ENCODE measurements around the gene DHRS11.

DNA sequence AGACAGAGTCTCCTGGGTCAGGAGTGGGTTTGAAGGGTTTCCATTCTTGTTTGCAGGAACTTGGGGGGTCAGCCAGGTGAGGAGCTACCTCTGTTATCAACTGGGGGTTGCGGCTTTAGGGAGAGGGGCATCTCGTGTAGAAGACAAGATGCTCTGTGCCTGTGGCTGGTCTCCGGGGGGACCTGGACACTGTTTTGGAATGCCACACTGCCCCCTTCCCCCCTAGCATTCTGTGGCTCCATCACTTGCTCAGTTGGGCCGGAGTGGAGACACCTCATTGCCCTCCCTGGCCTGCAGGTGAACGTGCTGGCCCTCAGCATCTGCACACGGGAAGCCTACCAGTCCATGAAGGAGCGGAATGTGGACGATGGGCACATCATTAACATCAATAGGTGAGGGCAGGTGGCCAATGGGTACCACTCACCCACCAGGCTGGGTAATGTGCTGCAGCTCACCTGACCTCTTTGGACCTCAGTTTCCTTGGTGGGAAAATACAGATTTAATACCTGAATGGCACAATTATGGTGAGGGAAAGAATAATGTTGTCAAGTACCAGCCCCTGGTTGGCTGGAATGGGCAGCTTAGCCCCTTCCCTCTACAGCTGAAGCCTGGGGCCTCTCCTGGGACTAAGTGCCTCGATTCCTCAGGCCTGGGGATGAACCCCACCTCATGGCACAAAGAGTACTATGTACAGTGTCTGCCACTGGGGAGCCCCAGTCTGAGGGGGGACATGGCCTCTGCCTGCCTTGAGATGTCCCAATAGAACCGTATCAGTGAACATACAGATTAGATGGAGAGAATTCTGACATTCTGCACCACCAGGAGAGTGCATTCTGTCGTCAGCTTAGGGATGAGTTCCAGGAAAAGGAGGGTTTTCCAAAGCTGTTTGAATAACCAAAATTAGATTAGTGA, 6.4 kb downstream of the DHRS11 start:
- TF ChIP-seq, protein P1, sequence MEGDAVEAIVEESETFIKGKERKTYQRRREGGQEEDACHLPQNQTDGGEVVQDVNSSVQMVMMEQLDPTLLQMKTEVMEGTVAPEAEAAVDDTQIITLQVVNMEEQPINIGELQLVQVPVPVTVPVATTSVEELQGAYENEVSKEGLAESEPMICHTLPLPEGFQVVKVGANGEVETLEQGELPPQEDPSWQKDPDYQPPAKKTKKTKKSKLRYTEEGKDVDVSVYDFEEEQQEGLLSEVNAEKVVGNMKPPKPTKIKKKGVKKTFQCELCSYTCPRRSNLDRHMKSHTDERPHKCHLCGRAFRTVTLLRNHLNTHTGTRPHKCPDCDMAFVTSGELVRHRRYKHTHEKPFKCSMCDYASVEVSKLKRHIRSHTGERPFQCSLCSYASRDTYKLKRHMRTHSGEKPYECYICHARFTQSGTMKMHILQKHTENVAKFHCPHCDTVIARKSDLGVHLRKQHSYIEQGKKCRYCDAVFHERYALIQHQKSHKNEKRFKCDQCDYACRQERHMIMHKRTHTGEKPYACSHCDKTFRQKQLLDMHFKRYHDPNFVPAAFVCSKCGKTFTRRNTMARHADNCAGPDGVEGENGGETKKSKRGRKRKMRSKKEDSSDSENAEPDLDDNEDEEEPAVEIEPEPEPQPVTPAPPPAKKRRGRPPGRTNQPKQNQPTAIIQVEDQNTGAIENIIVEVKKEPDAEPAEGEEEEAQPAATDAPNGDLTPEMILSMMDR (conservative IDR thresholded peaks at IDR 0.05; ENCODE audit: low read length) = no peak
- TF ChIP-seq EZH2phosphoT487 (IDR thresholded peaks at IDR 0.05; ENCODE audit: borderline replicate concordance, low read depth, low read length) = no peak
